Testis (tissue), 3 donors: ENCODE data around the gene RLBP1. TPM values are rescaled to one million over a fixed set of nuclear protein-coding genes. Genes with fewer than 3 reads are reported as not detected.

Source experiments
- DNase-seq: peaks from one replicate; pipeline ENCODE4 v3.0.0-alpha.2; 2019
- H3K27ac ChIP-seq, 2 donors: fragments of 200-600 bp; sonication (generic); one replicate each; pipeline ENCODE4 v1.5.1; 2019
- H3K27me3 ChIP-seq: fragments of 200-600 bp; sonication (generic); one replicate; pipeline ENCODE4 v1.5.1; 2019
- H3K36me3 ChIP-seq: fragments of 200-600 bp; sonication (generic); one replicate; pipeline ENCODE4 v1.5.1; 2017; ENCODE audit warnings: low read depth; ENCODE audit errors: missing control alignments
- H3K4me1 ChIP-seq: fragments of 200-600 bp; sonication (generic); one replicate; pipeline ENCODE4 v1.5.1; 2019
- H3K4me3 ChIP-seq, 2 donors: fragments of 200-600 bp; sonication (generic); one replicate each; pipeline ENCODE4 v1.5.1; 2017 to 2019
- H3K9me3 ChIP-seq: fragments of 200-600 bp; sonication (generic); one replicate; pipeline ENCODE4 v1.5.1; 2017
- CTCF ChIP-seq, 3 experiments: fragments of 450-650 bp in 2 of 3; fragments of 200-600 bp in 1 of 3; sonication (generic) in 1 of 3; IDR thresholded peaks; one replicate each; pipeline ENCODE4 v1.5.1; 2016 to 2019; ENCODE audit warnings: antibody characterized with exemption in 3 of 3, mild to moderate bottlenecking in 2 of 3, moderate library complexity in 1 of 3
- POLR2A ChIP-seq: fragments of 450-650 bp; IDR thresholded peaks from one replicate; pipeline ENCODE4 v1.6.1; 2017; ENCODE audit warnings: antibody characterized with exemption, mild to moderate bottlenecking, moderate library complexity
- WGBS, 2 donors: methylation state at CpG; one replicate each; pipeline ENCODE4 v1.1.5; 2018; 5-methylcytosine and 5-hydroxymethylcytosine counted together
- intact Hi-C: fragments of 100-400 bp; cut with DNase I; formaldehyde crosslinking; loops from one replicate; pipeline ENCODE4 v1.15.1; 2023; ENCODE audit warnings: low total_unique reads
- polyA plus RNA-seq: library from polyadenylated mRNA; stranded (reverse); fragments of 350-450 nt; fragmentation: Illumina TruSeq; extraction: RNeasy Lipid Tissue Mini Kit (QIAGEN cat#74804); gene quantifications from one replicate; pipeline ENCODE4 v1.2.3, GENCODE V29; 2014; ENCODE audit warnings: low read depth, low replicate concordance; ENCODE audit not compliant: insufficient read depth
- total RNA-seq, 2 donors: library from RNA; depleted of rRNA; stranded (reverse); fragments of >200 nt; gene quantifications; one replicate each; pipeline ENCODE4 v1.2.3, GENCODE V29; 2016

Gene RLBP1
- total and polyA plus RNA-seq, 3 donors from 2014 or later, result 0.31 to 1.1 (median 0.93) TPM

- Histone ChIP-seq H3K4me3 (no peak overlapping the region), H3K36me3 (peaks cover 3% of the 10 kb centered on the region), H3K9me3 (no peaks in the 10 kb centered on the region), H3K27ac (no peak overlapping the region), H3K27me3 (no peaks in the 10 kb centered on the region), H3K4me1 (no peaks in the 10 kb centered on the region)
- TF ChIP-seq CTCF (IDR thresholded peaks at IDR 0.05), result no peak
- TF ChIP-seq POLR2A, result no peak
- intact Hi-C loops, result no loop called here
- 69 to 83% methylated on average over 3 of the region's 3 CpGs for WGBS, 2 donors
- DNase-seq, result no peak
These were observed 28.6 kb downstream of the RLBP1 start for GRCh38 chr15:89192766-89193165.

GRCh38 chr15:89192136-89192535 is 29.2 kb downstream of the RLBP1 start:
- Histone ChIP-seq H3K4me1 (no peaks in the 10 kb centered on the region), H3K27ac (no peak overlapping the region), H3K9me3 (no peaks in the 10 kb centered on the region), H3K36me3 (peaks cover 3% of the 10 kb centered on the region), H3K27me3 (no peaks in the 10 kb centered on the region), H3K4me3 (no peak overlapping the region)
- intact Hi-C loops, result no loop called here
- no peak for TF ChIP-seq POLR2A
- no peak for TF ChIP-seq CTCF (IDR thresholded peaks at IDR 0.05)
- WGBS, 2 donors, result 73 to 74% methylated on average over 2 of the region's 2 CpGs
- DNase-seq, result no peak

- H3K4me3 ChIP-seq, result no peak overlapping the region
- TF ChIP-seq CTCF (IDR thresholded peaks at IDR 0.05) (no peak), POLR2A (no peak)
- no peak for DNase-seq
- no peaks in the 10 kb centered on the region for H3K4me1 ChIP-seq
- no peaks in the 10 kb centered on the region for H3K9me3 ChIP-seq
- WGBS, 2 donors, result 92 to 96% methylated on average over 8 of the region's 8 CpGs
- H3K36me3 ChIP-seq, result no peaks in the 10 kb centered on the region
- intact Hi-C loops, result no loop called here
- H3K27ac ChIP-seq, result no peak overlapping the region
- H3K27me3 ChIP-seq, result no peaks in the 10 kb centered on the region
These were observed 33.3 kb downstream of the RLBP1 start for GRCh38 chr15:89187986-89188514.

- Histone ChIP-seq H3K36me3 (no peaks in the 10 kb centered on the region), H3K4me1 (no peaks in the 10 kb centered on the region), H3K9me3 (no peaks in the 10 kb centered on the region), H3K27ac (no peak overlapping the region), H3K27me3 (no peaks in the 10 kb centered on the region), H3K4me3 (no peak overlapping the region)
- 88 to 89% methylated on average over 9 of the region's 9 CpGs for WGBS, 2 donors
- no peak for DNase-seq
- TF ChIP-seq CTCF (IDR thresholded peaks at IDR 0.05) (no peak), POLR2A (no peak)
- intact Hi-C loops, result no loop called here
These were observed 33.9 kb downstream of the RLBP1 start for GRCh38 chr15:89187301-89187985.

- H3K4me1 ChIP-seq, result no peaks in the 10 kb centered on the region
- WGBS, 2 donors, result 75 to 79% methylated on average over 5 to 6 of the region's 6 CpGs
- no peaks in the 10 kb centered on the region for H3K9me3 ChIP-seq
- intact Hi-C loops, result no loop called here
- H3K4me3 ChIP-seq, result no peak overlapping the region
- no peaks in the 10 kb centered on the region for H3K36me3 ChIP-seq
- H3K27ac ChIP-seq, result no peak overlapping the region
- TF ChIP-seq CTCF (IDR thresholded peaks at IDR 0.05), result no peak
- no peak for TF ChIP-seq POLR2A
- no peaks in the 10 kb centered on the region for H3K27me3 ChIP-seq
- no peak for DNase-seq
These were observed 34.6 kb downstream of the RLBP1 start for GRCh38 chr15:89186803-89187202.
